HG03575 (cell line): ENCODE measurements around the gene ADAM15.

ENCODE experiments used
- ATAC-seq: cut with Tn5 transposase; IDR thresholded peaks from one replicate; pipeline ENCODE4 v1.9.1; 2021; ENCODE audit not compliant: unreplicated experiment, insufficient number of reproducible peaks, low FRiP score; ENCODE audit errors: extremely low read depth

ADAM15 gene

GRCh38 chr1:155080312-155081228 is 29.5 kb downstream of the ADAM15 start:
- ATAC-seq = no peak

GRCh38 chr1:155081472-155082300 is 30.6 kb downstream of the ADAM15 start:
- no peak for ATAC-seq

DNA sequence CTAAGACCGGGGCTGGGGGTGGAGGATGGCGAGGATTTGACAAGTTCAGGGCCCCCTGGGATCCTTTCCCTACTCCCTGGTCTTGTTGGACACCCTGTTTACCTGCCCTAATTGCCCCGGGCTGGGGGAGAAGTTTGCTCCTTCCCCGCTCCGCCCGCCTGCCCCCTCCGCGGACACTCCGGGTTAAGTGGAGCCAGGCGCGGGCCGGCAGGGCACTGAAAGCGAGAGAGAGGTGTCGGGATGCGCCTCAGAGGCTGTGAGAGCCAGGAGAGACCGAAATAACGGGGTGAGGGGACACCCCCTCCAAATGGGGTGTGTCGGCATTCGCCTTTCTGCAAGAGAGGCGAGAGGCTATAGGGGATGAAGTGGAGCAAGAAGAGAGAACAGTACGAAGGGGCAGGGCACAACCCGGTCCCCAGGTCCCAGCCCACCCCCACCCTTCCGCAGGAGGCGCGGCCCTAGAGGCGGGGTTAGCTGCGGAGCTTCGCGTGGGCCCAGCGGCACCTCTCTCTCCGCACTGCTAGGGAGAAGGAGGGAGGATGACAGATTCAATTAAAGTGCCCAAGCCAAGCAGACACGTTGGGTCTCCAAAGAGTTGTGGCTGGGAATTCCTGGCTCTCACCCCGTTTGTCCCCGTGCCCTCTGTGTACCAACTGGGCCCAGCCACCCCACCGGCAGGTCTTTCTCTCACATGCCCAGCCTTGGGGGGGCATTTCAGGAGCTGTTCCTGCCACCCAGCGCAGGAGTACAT is 31.4 kb downstream of the ADAM15 start:
- ATAC-seq = no peak

DNA sequence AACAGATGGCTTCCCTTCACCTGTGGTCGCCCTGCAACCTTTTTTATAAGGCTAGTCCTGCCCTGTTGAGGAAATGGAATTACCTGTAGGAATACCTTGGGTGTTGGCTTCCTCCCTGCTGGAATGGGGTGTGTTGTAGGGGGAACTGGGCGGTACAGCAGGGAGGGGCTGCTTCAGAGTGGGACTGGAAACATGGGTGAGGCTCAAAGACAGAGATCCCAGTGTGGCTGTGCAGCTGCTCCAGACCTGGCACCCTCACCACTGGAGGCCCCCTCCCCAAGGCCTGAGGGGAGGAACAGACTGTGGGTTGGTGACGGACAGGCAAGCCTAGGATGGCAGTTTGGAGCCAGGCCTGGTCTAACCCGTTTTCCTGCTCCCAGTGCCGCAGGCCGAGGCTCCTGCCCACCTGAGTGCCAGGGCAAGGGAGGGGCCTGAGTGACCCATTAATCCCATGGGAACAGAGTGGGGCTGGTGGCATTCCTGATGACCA is 32.0 kb downstream of the ADAM15 start:
- ATAC-seq = no peak

GRCh38 chr1:155083865-155084721 is 33.0 kb downstream of the ADAM15 start:
- no peak for ATAC-seq

DNA sequence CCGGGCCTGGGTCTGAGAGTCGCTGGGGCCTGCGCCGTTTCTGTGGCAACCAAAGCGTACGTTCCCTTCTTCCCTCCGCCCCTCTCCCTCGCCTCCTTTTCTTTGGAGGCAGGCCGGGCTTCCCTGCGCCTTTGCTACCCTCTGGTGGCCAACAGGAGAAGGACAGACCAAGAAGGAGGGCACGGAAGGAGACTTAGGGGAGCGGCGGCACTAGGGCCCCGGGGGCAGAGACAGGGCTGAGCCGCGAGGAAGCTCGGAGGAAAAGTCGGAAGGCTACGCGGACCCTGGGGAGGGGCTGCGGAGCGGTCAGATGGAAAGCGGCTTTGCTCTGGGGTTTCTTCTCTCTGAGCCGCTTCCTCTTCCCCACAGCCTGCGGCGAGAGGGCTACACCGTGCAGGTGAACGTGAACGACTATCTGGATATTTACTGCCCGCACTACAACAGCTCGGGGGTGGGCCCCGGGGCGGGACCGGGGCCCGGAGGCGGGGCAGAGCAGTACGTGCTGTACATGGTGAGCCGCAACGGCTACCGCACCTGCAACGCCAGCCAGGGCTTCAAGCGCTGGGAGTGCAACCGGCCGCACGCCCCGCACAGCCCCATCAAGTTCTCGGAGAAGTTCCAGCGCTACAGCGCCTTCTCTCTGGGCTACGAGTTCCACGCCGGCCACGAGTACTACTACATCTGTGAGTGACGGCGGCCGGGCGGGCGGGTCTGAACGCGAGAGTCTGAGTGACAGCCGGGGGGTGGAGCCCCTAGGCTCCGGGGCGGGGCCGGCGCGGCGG is 33.8 kb downstream of the ADAM15 start:
- peak; percentile 39 for ATAC-seq

DNA sequence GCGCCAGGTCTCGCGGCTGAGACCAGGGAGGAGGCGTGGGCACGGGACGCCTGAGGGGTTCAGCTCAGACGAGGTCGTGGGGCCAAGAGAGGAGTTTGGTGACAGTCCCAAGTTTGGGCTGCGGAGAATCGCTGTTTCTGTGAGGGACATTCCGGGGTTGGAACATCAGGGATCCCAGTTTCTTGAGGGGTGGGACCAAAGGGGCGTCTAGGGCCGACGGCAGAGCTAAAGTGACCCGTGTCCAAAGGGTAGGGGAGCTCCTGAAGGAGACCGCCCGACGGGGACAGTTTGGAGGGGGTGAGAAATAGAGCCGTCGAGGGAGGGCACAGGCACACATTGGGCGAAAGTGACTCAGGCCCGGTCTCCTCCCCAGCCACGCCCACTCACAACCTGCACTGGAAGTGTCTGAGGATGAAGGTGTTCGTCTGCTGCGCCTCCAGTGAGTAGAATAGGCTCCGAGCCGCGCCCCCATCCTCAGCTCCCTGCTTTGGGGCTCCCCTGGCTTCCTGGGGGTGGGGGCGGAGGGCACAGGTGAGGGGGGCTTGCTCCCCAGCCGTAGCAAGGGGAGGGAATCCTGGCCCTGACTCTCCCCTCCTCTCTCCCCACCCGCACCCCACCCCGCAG is 34.5 kb downstream of the ADAM15 start:
- no peak for ATAC-seq

DNA sequence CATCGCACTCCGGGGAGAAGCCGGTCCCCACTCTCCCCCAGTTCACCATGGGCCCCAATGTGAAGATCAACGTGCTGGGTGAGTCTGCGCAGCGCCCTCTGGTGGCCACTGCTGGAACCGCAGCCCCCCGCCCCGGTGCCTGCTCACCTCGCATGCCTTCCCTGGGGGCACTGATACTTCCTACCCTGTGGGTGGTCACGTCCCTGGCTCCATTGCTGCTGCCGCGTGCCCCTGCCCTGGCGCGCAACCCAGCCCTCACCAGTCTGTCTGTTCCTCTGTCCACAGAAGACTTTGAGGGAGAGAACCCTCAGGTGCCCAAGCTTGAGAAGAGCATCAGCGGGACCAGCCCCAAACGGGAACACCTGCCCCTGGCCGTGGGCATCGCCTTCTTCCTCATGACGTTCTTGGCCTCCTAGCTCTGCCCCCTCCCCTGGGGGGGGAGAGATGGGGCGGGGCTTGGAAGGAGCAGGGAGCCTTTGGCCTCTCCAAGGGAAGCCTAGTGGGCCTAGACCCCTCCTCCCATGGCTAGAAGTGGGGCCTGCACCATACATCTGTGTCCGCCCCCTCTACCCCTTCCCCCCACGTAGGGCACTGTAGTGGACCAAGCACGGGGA is 35.1 kb downstream of the ADAM15 start:
- no peak for ATAC-seq

- no peak for ATAC-seq
Observed at GRCh38 chr1:155086856-155087535, 35.9 kb downstream of the ADAM15 start.

DNA sequence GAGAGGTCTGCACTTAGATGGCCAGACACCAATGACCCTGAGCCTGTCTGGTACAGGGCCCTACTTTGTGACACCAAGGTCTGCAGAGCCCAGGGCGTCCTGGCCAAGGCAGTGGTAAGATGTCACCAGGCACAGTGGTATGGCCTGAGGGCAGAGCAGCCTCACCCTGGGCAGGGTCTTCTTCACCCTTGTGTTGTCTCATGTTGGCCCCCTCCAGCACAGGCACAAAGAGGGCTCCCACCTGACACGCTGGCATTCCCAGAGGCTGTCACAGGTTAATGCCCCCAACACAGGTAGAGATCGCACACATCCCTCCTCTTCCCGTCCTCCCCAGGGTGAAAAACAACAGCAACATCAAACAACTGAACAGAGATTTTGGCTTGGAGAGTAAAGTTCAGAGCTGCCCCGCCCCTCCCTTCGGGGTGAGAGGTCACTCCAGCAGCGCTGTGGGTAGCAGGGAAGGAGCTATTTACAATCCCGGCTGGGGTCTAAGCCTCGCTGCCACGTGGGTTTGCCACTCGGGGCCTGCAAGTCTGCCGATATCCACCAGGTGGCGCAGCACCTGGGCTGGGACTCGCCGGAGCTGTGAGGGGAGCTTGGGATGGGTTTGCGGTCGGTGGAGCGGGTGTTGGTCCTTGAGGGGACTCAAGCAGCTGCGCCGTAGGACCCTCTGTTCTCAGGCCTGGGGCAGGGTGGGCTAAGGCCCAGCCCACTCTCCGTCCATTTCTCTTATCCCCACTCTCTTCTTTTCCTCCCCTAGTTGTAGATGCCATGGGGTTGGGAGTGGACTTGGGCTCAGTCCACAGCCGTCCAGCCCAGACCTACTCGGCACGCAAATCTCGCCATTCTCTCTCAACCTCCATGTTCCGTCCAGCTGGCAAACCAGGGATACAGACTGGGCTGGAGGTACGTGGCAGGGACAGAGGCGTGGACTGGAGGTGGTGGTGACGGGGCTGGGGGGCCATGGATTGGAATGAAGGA is 40.2 kb downstream of the ADAM15 start:
- ATAC-seq = no peak

- ATAC-seq = no peak
Observed at GRCh38 chr1:155092131-155092530, 41.0 kb downstream of the ADAM15 start.

GRCh38 chr1:155092641-155093040 is 41.5 kb downstream of the ADAM15 start:
- no peak for ATAC-seq

- ATAC-seq = no peak
Observed at GRCh38 chr1:155093911-155094621, 43.0 kb downstream of the ADAM15 start.

DNA sequence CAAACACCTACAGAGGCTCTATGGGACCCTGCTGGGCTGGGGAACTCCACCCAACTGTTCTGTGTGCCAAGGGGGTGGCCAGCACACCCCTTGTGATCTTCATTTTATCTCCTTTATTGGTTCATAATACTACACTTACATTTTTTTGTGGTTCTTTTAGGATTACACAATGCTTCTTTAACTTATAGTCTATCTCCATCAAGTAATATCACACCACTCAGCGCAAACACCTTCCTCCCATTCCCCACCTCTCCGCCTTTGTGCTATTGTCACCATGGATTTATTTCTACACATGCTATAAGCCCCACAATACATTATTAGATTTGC is 43.5 kb downstream of the ADAM15 start:
- no peak for ATAC-seq

DNA sequence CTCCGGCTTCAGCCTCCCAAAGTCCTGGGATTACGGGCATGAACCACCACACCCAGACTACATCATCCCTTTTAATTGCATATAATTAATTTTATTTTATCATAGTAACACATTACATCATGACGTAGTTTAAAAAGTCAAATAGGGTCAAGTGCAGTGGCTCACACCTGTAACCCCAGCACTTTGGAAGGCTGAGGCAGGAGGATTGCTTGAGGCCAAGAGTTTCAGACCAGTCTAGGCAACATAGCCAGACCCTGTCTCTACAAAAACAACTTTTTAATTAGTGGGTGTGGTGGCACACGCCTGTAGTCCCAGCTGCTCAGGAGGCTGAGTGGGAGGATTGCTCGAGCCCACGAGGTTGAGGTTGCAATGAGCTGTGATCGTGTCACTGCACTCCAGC is 48.2 kb downstream of the ADAM15 start:
- no peak for ATAC-seq
